OCI-LY3 (cell line): Measurements from ENCODE around the gene ULK1.

ENCODE experiments used
- EZH2phosphoT487 ChIP-seq: fragments of 200-600 bp; shearing (Covaris generic); IDR thresholded peaks from 2 replicates; pipeline ENCODE4 v1.6.1; 2018; ENCODE audit warnings: antibody characterized with exemption, mixed run types, low read depth
- TF ChIP-seq, protein P1 (sequence below): fragments of 200-600, 300-600 bp; sonication (generic); IDR thresholded peaks from 2 replicates; pipeline ENCODE4 v1.5.1; 2014; ENCODE audit warnings: antibody characterized with exemption, low read length, low read depth

DNA sequence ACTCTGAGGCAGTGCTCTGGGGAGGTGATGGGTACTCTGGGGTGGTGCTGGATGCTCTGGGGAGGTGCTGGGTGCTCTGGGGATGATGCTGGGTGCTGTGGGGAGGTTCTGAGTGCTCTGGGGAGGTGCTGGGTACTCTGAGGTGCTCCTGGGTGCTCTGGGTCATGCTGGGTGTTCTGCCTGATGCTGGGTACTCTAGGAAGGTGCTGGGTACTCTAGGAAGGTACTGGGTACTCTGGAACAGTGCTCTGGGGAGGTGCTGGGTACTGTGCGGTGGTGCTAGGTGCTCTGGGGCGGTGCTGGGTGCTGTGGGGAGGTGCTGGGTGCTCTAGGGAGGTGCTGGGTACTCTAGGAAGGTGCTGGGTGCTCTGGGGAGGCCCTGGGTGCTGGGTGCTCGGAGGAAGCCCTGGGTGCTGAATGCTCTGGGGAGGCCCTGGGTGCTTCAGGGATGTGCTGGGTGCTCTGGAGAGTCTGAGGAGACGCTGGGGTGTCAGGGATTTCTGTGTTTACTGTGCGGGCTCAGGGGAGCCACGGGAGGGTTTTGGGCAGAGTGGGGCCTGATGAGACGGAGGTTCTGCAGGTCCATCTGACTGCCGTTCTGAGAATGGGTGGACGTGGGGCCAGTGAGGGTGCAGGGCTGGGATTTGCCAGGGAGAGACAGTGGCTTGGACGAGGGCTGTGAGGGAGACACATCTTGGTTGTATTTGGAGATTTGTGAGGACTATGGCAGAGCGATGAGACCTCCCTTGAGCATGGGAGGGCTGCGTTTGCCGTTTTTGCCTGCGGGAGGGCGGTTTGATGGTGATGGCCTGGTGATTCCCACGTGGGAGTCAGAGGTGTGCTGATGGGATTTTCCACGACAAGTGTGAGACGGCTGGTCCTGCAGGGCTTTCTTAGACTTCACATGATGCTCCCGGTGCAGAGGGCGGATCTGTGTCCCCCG lies 36.2 kb upstream of the ULK1 start:
- no peak for TF ChIP-seq EZH2phosphoT487
- TF ChIP-seq, protein P1, sequence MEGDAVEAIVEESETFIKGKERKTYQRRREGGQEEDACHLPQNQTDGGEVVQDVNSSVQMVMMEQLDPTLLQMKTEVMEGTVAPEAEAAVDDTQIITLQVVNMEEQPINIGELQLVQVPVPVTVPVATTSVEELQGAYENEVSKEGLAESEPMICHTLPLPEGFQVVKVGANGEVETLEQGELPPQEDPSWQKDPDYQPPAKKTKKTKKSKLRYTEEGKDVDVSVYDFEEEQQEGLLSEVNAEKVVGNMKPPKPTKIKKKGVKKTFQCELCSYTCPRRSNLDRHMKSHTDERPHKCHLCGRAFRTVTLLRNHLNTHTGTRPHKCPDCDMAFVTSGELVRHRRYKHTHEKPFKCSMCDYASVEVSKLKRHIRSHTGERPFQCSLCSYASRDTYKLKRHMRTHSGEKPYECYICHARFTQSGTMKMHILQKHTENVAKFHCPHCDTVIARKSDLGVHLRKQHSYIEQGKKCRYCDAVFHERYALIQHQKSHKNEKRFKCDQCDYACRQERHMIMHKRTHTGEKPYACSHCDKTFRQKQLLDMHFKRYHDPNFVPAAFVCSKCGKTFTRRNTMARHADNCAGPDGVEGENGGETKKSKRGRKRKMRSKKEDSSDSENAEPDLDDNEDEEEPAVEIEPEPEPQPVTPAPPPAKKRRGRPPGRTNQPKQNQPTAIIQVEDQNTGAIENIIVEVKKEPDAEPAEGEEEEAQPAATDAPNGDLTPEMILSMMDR = no peak
